ELR (cell line): ENCODE results near the gene DUSP15.
"Not testable (repeated sequence)": the region's sequence is repeated elsewhere in the genome, so short reads cannot be mapped to it uniquely, and the experiment has no call there.

Experiments
- DNase-seq: peaks from one replicate; pipeline ENCODE4 v3.0.0-alpha.2; 2015; ENCODE audit warnings: low read depth

DUSP15 gene

GRCh38 chr20:31869942-31870725 lies at the start of gene DUSP15, which contains the start of gene TTLL9:
Gene DUSP15, minus strand, starts transcription at chr20:31870527. Its CDS starts 190 bp downstream, at chr20:31870337.
Gene TTLL9, plus strand, starts transcription at chr20:31870634. Its CDS starts 493 bp downstream, at chr20:31871127.
- peak; percentile 23 for DNase-seq

- no peak for DNase-seq
These were observed 49.3 kb upstream of the DUSP15 start for GRCh38 chr20:31919410-31920155.

GRCh38 chr20:31918466-31919105 lies 48.3 kb upstream of the DUSP15 start:
- peak; percentile 9 for DNase-seq

- not testable (repeated sequence) for DNase-seq
These were observed 47.7 kb upstream of the DUSP15 start for GRCh38 chr20:31917962-31918412.

GRCh38 chr20:31916708-31917107 lies 46.4 kb upstream of the DUSP15 start:
- no peak for DNase-seq

GRCh38 chr20:31915491-31916280 lies 45.4 kb upstream of the DUSP15 start:
- no peak for DNase-seq

- no peak for DNase-seq
These were observed 43.8 kb upstream of the DUSP15 start for GRCh38 chr20:31914170-31914569.

GRCh38 chr20:31913431-31914157 lies 43.3 kb upstream of the DUSP15 start:
- DNase-seq, result no peak

GRCh38 chr20:31910071-31910803 lies 39.9 kb upstream of the DUSP15 start:
- no peak for DNase-seq

- DNase-seq, result no peak
These were observed 39.1 kb upstream of the DUSP15 start for GRCh38 chr20:31909253-31910070.

- no peak for DNase-seq
These were observed 38.1 kb upstream of the DUSP15 start for GRCh38 chr20:31908424-31908823.

- DNase-seq, result no peak
These were observed 37.7 kb upstream of the DUSP15 start for GRCh38 chr20:31908016-31908415.

GRCh38 chr20:31907046-31907445 lies 36.7 kb upstream of the DUSP15 start:
- no peak for DNase-seq

- DNase-seq, result no peak
These were observed 35.7 kb upstream of the DUSP15 start for GRCh38 chr20:31906001-31906400.

GRCh38 chr20:31903627-31904386 lies 33.5 kb upstream of the DUSP15 start:
- DNase-seq, result no peak

- DNase-seq, result no peak
These were observed 31.3 kb upstream of the DUSP15 start for GRCh38 chr20:31901615-31902014.

- no peak for DNase-seq
These were observed 27.2 kb upstream of the DUSP15 start for GRCh38 chr20:31897541-31897940.

GRCh38 chr20:31896049-31896448 lies 25.7 kb upstream of the DUSP15 start:
- DNase-seq, result no peak
